ENCODE data around the gene ANKRD16.
A peak's percentile ranks its signal among the peaks of the same experiment; 100 is the strongest.
"Not testable (repeated sequence)": the region's sequence is repeated elsewhere in the genome, so short reads cannot be mapped to it uniquely, and the experiment has no call there.

Gene ANKRD16

GRCh38 chr10:5840314-5841307, 49.1 kb downstream of the ANKRD16 start:
- DNase-seq (ENCODE audit: low read depth), result peak; percentile 55
- TF ChIP-seq CTCF (IDR thresholded peaks at IDR 0.05; ENCODE audit: low read depth, low read length, missing control alignments), result no peak

GRCh38 chr10:5836181-5836580, 53.5 kb downstream of the ANKRD16 start:
- not testable (repeated sequence) for DNase-seq (ENCODE audit: low read depth); H3K4me3 ChIP-seq (ENCODE audit: low read depth, low read length)

More at GRCh38 chr10:5840314-5841307, 49.1 kb downstream of the ANKRD16 start:
- H3K4me3 ChIP-seq (ENCODE audit: low read depth, low read length), result peak overlapping the region; percentile 30

- DNase-seq (ENCODE audit: low read depth), result no peak
- H3K4me3 ChIP-seq (ENCODE audit: low read depth, low read length), result no peak overlapping the region
- no peak for TF ChIP-seq CTCF (IDR thresholded peaks at IDR 0.05; ENCODE audit: low read depth, low read length, missing control alignments)
Measured at GRCh38 chr10:5835446-5836095, 54.1 kb downstream of the ANKRD16 start.

GRCh38 chr10:5833814-5834213, 55.9 kb downstream of the ANKRD16 start:
- no peak overlapping the region for H3K4me3 ChIP-seq (ENCODE audit: low read depth, low read length)
- no peak for DNase-seq (ENCODE audit: low read depth)
- TF ChIP-seq CTCF (IDR thresholded peaks at IDR 0.05; ENCODE audit: low read depth, low read length, missing control alignments), result no peak

- no peak for TF ChIP-seq CTCF (IDR thresholded peaks at IDR 0.05; ENCODE audit: low read depth, low read length, missing control alignments)
- H3K4me3 ChIP-seq (ENCODE audit: low read depth, low read length), result no peak overlapping the region
- DNase-seq (ENCODE audit: low read depth), result no peak
Measured at GRCh38 chr10:5832946-5833345, 56.7 kb downstream of the ANKRD16 start.

- H3K4me3 ChIP-seq (ENCODE audit: low read depth, low read length), result no peak overlapping the region
- no peak for DNase-seq (ENCODE audit: low read depth)
- no peak for TF ChIP-seq CTCF (IDR thresholded peaks at IDR 0.05; ENCODE audit: low read depth, low read length, missing control alignments)
Measured at GRCh38 chr10:5831446-5831782, 58.3 kb downstream of the ANKRD16 start.

- no peak overlapping the region for H3K4me3 ChIP-seq (ENCODE audit: low read depth, low read length)
- no peak for DNase-seq (ENCODE audit: low read depth)
- TF ChIP-seq CTCF (IDR thresholded peaks at IDR 0.05; ENCODE audit: low read depth, low read length, missing control alignments), result no peak
Measured at GRCh38 chr10:5830629-5831445, 58.9 kb downstream of the ANKRD16 start.
